HUES64 (cell line): ENCODE measurements around the gene MOB3B.

Source experiments
- H3K27ac ChIP-seq: 2 replicates; pipeline ENCODE4 v1.7.0; 2013; ENCODE audit warnings: low read depth, low read length, inconsistent platforms
- H3K27me3 ChIP-seq: 2 replicates; pipeline ENCODE4 v1.6.1; 2013; ENCODE audit warnings: mild to moderate bottlenecking, low read length; ENCODE audit not compliant: insufficient read depth
- H3K36me3 ChIP-seq: 2 replicates; pipeline ENCODE4 v1.6.1; 2013; ENCODE audit warnings: mild to moderate bottlenecking, low read length; ENCODE audit not compliant: insufficient read depth
- H3K4me1 ChIP-seq: 2 replicates; pipeline ENCODE4 v1.6.1; 2013; ENCODE audit warnings: mild to moderate bottlenecking, low read length, moderate library complexity; ENCODE audit not compliant: insufficient read depth
- H3K4me3 ChIP-seq: 2 replicates; pipeline ENCODE4 v1.5.1; 2013; ENCODE audit warnings: mild to moderate bottlenecking, low read length, moderate library complexity
- H3K9ac ChIP-seq: 2 replicates; pipeline ENCODE4 v1.6.1; 2013; ENCODE audit warnings: mild to moderate bottlenecking, low read depth, low read length
- H3K9me3 ChIP-seq: 2 replicates; pipeline ENCODE4 v1.6.1; 2013; ENCODE audit warnings: low read depth, low read length; ENCODE audit not compliant: insufficient read depth
- WGBS: fragments of 150-250, 120-280 bp; methylation state at CpG from one replicate; pipeline ENCODE4 v1.1.7; 2013; ENCODE audit warnings: missing lambda C conversion rate; 5-methylcytosine and 5-hydroxymethylcytosine counted together

The MOB3B gene

DNA sequence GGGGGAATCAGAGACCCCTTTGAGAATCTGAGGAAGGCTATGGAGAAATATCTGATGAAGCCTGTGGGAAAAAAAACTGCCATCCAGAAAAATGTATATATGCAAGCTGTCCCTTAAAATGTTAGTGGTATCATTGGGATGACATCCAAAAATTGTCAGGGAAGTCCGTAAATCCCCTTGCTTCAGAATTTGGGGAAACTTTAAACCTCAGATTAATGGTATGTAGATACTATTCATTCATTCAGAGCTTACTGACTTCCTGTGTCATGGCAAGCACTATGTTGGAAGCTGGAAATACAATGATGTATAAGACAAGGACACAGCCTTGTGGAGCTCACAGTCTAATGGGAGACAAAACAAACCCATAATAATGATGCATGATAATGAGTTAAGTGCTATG is 10.9 kb upstream of the MOB3B start:
- Histone ChIP-seq H3K27ac (no peak overlapping the region), H3K4me1 (peaks cover 10% of the 10 kb centered on the region; the same call in 1 of the 2 replicates), H3K36me3 (peaks cover 26% of the 10 kb centered on the region), H3K4me3 (no peak overlapping the region), H3K9ac (no peak overlapping the region), H3K27me3 (no peaks in the 10 kb centered on the region), H3K9me3 (no peaks in the 10 kb centered on the region)
- 100% methylated on average over 1 of the region's 1 CpG for WGBS

DNA sequence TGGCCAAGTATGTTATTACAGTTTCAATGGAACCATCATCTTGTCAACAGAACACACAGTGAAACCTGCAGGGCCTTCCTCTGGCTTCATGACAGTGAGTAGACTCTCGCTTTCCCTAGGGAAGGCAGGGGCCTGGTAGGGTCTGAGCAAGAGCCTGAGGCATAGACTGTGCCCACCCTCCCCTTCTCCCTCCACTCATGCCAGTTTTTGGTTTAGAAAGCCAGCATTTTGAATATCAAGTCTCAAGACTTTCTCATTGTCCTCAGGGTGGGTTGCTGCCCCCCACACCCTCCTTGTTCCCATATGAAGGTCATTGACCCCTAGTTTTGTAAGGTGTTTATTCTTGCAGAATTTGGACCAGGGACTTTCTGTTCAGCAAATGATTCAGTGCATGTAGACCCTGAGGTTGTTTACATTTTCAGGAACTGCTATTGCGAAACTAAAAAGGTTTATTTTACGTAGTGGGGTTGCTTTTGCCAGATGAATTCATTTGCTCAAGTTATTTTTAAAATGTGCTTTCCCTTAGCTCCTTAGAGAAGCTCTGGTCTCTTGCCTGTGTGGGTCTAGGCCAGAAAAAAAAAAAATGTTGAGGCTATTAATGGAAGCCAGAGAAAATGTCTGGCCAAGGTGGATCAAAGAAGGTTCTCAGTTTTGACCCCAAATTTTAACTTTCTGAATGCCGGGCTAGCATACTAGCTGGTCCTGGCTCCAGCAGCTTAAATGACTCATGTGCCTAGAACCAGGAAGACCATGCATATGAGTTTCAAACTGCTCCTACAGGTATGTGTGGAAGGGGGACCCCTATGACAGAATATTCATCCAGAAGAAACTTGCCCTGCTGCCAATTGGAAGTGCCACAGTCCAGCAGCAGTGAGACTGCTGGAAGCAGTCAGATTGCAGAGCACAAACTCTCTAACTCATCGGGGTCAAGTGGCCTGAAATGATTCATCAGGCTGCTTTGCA is 10.1 kb upstream of the MOB3B start:
- Histone ChIP-seq H3K4me3 (no peak overlapping the region), H3K9me3 (no peaks in the 10 kb centered on the region), H3K36me3 (peaks cover 18% of the 10 kb centered on the region), H3K27ac (no peak overlapping the region), H3K4me1 (peaks cover 10% of the 10 kb centered on the region; the same call in 1 of the 2 replicates), H3K9ac (no peak overlapping the region), H3K27me3 (no peaks in the 10 kb centered on the region)
- WGBS = 97% methylated on average over 5 of the region's 5 CpGs

DNA sequence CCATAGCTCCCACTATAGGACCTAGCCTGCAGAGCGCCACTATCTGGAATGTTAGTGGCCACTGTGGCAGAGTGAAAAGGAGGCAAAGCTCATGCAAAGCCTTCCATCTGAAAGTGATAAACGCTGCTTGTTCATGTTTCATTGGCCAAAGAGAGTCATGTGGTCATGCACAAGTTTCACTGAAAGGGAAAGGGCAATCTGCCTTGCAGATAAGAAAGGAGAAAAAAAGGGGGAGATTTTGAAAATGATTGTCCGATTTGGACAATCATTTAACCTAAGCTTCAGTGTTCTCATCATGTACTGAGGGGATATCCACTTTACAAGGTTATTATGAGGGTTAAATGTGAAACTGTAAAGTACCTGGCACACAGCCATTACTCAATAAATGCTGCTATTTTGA is 9.0 kb upstream of the MOB3B start:
- Histone ChIP-seq H3K9me3 (no peaks in the 10 kb centered on the region), H3K27ac (no peak overlapping the region), H3K4me3 (no peak overlapping the region), H3K36me3 (peaks cover 9% of the 10 kb centered on the region), H3K9ac (no peak overlapping the region), H3K4me1 (peaks cover 10% of the 10 kb centered on the region; the same call in 1 of the 2 replicates), H3K27me3 (no peaks in the 10 kb centered on the region)
- WGBS = 91% methylated on average over 3 of the region's 3 CpGs

DNA sequence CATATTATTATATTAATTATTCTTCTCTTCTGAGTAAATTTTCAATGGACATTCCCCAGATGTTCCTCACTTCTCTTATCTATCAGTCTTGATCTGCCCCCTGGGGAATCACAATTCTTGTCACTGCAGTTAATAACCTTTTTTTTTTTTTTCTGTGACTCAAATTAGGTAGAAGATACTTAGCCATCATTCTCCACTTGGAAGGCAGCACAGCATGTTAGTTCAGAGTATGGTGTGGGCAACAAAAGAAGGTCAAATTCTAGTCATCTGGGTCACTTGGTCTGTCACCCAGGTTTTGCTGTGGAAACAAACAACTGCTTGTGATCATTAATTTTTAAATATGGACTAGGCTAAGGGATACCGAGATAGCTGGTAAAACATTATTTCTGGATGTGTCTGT is 8.1 kb upstream of the MOB3B start:
- WGBS = 100% methylated on average over 1 of the region's 1 CpG

DNA sequence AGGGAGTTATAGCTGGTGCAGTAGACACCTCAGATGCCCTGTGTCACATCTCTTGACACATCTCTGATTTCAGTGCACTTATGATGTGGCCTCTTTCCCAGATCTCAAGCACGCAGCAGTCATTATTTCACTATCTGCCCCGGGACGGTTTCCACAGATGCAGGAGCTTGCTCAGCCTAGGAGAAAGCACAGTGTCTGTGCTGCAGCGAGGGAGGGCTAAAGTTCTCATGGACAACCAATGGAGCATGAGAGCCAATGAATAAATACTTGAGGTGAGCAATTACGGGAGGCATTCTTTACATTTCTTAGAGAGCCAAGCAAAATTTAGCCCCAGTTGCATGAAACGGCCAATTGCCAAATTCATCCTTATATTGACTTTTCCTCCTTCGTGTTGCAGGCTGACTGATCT is 7.4 kb upstream of the MOB3B start:
- Histone ChIP-seq H3K9me3 (no peaks in the 10 kb centered on the region), H3K27ac (no peak overlapping the region), H3K27me3 (no peaks in the 10 kb centered on the region), H3K36me3 (peaks cover 3% of the 10 kb centered on the region; the same call in 1 of the 2 replicates), H3K4me3 (no peak overlapping the region), H3K9ac (no peak overlapping the region), H3K4me1 (peaks cover 10% of the 10 kb centered on the region; the same call in 1 of the 2 replicates)
- 89% methylated on average over 7 of the region's 7 CpGs for WGBS

More for the DNA sequence above, 8.1 kb upstream of the MOB3B start:
- Histone ChIP-seq H3K27ac (no peak overlapping the region), H3K4me1 (peaks cover 10% of the 10 kb centered on the region; the same call in 1 of the 2 replicates), H3K36me3 (peaks cover 3% of the 10 kb centered on the region; the same call in 1 of the 2 replicates), H3K9me3 (no peaks in the 10 kb centered on the region), H3K9ac (no peak overlapping the region), H3K27me3 (no peaks in the 10 kb centered on the region), H3K4me3 (no peak overlapping the region)

DNA sequence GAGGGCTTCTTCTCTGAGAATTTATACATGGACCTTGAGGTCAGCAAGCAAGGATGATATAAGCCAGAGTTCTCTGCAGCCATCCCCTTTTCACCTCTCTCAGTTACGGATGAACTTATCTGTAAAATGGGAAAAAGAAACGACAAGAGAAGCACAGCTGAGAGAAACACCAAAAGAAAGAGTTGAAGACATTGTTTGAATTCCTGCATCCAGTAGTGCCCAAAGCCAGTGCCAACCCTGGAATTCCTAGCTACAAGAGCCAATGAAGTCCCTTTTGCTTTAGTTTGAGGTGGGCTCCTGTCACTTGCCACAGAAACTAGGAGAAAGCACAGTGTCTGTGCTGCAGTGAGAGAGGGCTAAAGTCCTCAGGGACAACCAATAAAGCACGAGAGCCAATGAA is 6.6 kb upstream of the MOB3B start:
- Histone ChIP-seq H3K27me3 (no peaks in the 10 kb centered on the region), H3K27ac (no peak overlapping the region), H3K4me3 (no peak overlapping the region), H3K9me3 (no peaks in the 10 kb centered on the region), H3K4me1 (peaks cover 10% of the 10 kb centered on the region; the same call in 1 of the 2 replicates), H3K9ac (no peak overlapping the region), H3K36me3 (no peaks in the 10 kb centered on the region)
- 73% methylated on average over 3 of the region's 3 CpGs for WGBS

DNA sequence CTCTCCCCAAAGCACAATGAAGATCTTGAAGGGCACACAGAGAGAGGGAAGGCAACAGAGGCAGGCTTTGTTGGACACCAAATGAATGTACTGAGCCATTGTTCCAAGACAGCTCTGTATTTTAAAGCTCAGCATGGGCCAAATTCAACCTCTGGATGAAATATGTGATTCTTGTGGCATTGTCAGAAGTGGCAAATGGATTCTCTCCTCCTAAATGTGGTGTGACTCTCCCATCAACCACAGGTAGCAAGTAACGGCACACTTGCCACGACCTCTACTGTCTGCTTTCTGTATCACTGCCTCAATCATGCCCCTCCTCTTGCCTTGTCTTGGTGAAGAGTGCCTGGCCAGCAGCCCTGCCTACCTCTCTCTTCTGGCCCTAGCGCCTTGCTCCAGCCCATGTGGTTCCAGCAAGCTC is 6.1 kb upstream of the MOB3B start:
- 21% methylated on average over 3 of the region's 3 CpGs for WGBS
- no peaks in the 10 kb centered on the region for H3K36me3 ChIP-seq
- no peak overlapping the region for H3K9ac ChIP-seq
- no peak overlapping the region for H3K27ac ChIP-seq
- no peaks in the 10 kb centered on the region for H3K9me3 ChIP-seq
- peaks cover 10% of the 10 kb centered on the region; the same call in 1 of the 2 replicates for H3K4me1 ChIP-seq
- no peak overlapping the region for H3K4me3 ChIP-seq
- no peaks in the 10 kb centered on the region for H3K27me3 ChIP-seq

DNA sequence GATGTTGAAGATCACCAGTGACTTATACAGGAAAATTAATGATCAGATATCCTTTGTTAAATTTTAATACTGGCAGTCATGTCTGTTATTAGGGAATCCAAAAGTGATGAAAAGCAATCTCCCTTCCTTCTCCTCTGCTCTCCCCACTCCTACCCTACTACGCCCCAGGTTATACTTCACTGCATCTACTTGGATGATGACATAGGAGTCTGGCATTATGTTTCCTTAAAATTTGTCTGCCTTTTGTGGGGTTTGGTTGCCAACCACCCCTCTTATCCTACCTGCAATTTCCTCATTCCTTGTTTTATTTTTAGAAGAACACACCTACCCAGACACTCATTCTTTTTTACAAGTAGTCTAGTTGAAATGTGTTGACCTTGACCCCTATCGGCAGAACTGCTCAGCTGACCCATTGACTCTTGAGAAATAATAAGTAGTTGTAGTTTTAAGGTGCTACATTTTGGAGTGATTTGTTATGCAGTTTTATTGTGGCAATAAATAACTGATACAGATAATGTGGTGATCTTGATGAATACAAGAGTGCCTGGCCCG is 5.1 kb upstream of the MOB3B start:
- Histone ChIP-seq H3K9ac (no peak overlapping the region), H3K4me1 (peaks cover 16% of the 10 kb centered on the region; the same call in 1 of the 2 replicates), H3K36me3 (no peaks in the 10 kb centered on the region), H3K9me3 (no peaks in the 10 kb centered on the region), H3K4me3 (no peak overlapping the region), H3K27ac (no peak overlapping the region), H3K27me3 (no peaks in the 10 kb centered on the region)
- 97% methylated on average over 3 of the region's 3 CpGs for WGBS

DNA sequence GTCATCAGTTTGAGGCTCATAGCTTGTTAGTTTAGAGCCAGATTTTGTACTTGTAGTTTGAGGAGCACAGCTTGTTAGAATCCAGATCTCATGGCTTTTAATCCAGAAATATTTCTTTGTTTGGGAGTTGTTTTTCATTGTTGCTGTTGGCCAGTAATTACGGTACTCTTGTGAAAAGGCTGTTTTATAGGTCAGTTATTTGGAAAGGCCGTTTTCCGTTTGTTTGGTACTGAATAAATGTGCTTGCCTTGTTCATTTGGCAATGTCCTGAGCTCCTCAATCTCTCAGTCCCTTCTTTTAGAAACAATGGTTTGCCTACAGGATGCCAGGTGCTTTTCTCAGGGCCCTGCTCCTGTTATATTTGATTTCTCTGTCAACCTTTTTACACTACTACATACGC is 4.5 kb upstream of the MOB3B start:
- Histone ChIP-seq H3K36me3 (no peaks in the 10 kb centered on the region), H3K9me3 (no peaks in the 10 kb centered on the region), H3K27me3 (no peaks in the 10 kb centered on the region), H3K4me3 (no peak overlapping the region), H3K4me1 (peaks cover 16% of the 10 kb centered on the region; the same call in 1 of the 2 replicates), H3K9ac (no peak overlapping the region), H3K27ac (no peak overlapping the region)
- 97% methylated on average over 4 of the region's 4 CpGs for WGBS

DNA sequence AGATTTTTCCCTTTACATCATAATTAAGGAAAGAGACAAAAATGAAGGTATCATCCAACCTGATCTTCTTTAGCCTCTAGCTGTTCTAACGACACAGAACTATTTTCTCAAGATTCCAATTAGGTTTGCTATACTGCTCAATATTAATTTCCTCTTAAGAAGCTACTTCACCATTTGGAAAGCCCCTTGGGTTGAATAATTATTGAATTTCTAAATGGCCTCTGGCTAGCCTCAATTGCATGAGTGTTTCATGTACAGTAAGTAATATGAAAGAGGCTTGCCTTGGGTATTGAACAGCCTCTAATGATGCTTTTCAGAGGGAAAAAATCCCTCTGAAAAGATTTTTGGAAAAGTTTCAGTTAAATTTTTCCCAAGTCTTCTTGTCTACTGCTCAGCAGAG is 3.7 kb upstream of the MOB3B start:
- WGBS = 100% methylated on average over 1 of the region's 1 CpG
- H3K9me3 ChIP-seq = no peaks in the 10 kb centered on the region
- H3K9ac ChIP-seq = no peak overlapping the region
- H3K27ac ChIP-seq = no peak overlapping the region
- H3K27me3 ChIP-seq = no peaks in the 10 kb centered on the region
- no peaks in the 10 kb centered on the region for H3K36me3 ChIP-seq
- H3K4me3 ChIP-seq = no peak overlapping the region
- H3K4me1 ChIP-seq = peaks cover 16% of the 10 kb centered on the region; the same call in 1 of the 2 replicates

DNA sequence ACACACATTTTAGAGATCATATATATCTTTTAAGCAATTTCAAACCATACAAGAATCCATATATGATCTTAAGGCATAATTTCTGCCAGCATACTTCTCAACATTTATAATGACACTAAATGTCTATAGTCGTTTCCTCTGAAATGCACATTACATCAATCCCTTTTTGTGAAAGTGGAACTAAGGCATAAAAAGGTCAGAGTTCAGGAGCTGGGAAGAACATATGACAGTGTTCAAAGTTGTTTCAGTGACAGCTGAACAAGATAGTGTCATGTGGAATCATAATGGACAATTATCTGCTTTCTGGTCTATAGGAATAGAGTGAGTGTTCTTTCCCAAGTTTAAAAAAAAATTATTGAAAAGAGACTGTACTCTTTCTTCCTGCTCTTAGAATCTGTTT is 2.4 kb upstream of the MOB3B start:
- WGBS = 78% methylated on average over 1 of the region's 1 CpG
- H3K36me3 ChIP-seq = no peaks in the 10 kb centered on the region
- H3K27me3 ChIP-seq = peaks cover 5% of the 10 kb centered on the region
- no peak overlapping the region for H3K9ac ChIP-seq
- no peak overlapping the region for H3K27ac ChIP-seq
- peaks cover 20% of the 10 kb centered on the region for H3K4me1 ChIP-seq
- no peaks in the 10 kb centered on the region for H3K9me3 ChIP-seq
- H3K4me3 ChIP-seq = no peak overlapping the region
